Renal cortex interstitium (tissue), 11 donors: ENCODE data around the gene TOR4A. TPM values are rescaled to one million over a fixed set of nuclear protein-coding genes. Genes with fewer than 3 reads are reported as not detected.

Experiments
- DNase-seq, 11 donors: peaks; one replicate each; pipeline ENCODE4 v3.0.0-alpha.2; 2013; ENCODE audit warnings: low read depth in 9 of 11, low spot score in 4 of 11; ENCODE audit errors: extremely low read depth in 1 of 11
- polyA plus RNA-seq, 3 donors: library from polyadenylated mRNA; unstranded; fragments of 120-200 nt; gene quantifications; one replicate each; pipeline ENCODE4 v1.2.1, GENCODE V29; 2013; ENCODE audit not compliant: insufficient read length in 3 of 3

Gene TOR4A
- polyA plus RNA-seq, 3 donors = 4.4 to 8.9 (median 6.3) TPM

DNA sequence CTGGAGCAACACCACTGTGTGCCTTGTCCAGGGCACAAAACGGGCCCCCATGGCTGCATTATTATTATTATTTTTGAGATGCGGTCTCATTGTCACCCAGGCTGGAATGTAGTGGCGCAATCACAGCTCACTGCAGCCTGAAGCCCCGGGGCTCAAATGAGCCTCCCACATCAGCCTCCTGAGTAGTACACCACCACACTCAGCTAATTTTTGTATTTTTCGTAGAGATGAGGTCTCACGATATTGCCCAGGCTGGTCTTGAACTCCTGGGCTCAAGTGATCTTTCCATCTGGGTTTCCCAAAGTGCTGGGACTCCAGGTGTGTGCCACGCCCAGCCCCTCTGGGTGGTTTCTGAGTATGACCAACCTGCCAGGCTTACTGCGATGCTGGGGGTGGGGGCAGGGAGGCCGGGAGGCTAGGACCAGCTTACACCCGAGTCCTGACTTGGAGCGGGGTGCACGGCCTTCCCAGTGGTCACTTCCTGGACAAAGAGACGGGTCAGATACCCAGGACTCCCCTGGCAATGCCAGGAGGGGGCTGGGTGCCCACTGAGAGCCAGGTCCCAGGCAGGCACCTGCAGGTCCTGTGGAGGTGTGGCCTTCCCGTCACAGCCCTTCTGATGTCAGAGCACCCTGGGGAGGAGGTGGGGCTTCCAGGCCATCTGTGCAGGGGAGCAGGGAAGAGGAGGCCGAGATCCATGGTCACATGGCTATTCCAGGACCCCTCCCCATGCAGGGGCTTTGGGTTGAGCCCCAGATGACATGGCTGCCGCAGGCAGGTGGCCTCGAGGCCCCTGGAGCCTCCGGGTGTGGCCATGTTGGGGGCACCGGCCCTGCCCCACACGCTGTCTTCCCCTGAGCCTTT is 32.9 kb downstream of the TOR4A start:
- DNase-seq = no peak

DNA sequence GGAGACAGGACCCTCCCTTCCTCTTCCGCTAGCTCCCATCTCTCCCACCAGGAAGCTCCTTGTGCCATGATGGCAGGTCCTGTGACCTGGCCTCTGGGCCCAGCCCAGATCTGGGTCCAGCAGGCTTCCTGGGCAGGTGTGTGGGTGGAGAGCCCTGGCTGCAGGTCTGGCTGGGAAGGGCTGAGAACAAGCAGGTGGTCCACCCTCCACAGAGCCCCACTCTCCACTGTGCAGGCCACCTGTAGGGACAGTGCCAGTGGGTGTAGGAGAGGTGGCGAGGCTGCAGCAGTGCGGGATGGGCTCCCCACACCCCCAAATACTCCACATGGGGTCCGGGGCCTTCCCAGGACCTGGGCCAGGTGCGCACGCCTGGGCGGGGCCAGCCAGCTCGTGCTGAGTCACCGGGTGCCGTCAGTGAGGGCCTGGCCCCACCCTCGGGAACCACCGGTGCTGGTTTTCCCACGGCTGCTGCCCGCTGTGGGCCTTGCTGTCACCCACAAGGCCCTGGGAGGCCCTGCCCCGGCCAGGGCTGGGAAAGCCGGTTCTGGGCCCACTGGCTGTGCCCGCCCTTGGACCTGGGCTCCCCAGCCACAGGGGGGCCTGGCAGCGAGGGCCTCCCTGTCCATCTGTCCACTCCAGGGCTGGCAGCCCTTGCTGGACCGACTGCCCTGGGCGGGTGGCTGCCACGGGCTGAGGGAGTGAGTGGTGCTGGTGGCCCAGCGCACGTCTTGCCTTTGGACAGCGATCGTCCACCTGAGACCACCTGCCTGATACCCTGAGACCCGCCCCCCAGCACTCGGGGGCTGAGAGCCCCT is 33.9 kb downstream of the TOR4A start:
- DNase-seq = no peak

DNA sequence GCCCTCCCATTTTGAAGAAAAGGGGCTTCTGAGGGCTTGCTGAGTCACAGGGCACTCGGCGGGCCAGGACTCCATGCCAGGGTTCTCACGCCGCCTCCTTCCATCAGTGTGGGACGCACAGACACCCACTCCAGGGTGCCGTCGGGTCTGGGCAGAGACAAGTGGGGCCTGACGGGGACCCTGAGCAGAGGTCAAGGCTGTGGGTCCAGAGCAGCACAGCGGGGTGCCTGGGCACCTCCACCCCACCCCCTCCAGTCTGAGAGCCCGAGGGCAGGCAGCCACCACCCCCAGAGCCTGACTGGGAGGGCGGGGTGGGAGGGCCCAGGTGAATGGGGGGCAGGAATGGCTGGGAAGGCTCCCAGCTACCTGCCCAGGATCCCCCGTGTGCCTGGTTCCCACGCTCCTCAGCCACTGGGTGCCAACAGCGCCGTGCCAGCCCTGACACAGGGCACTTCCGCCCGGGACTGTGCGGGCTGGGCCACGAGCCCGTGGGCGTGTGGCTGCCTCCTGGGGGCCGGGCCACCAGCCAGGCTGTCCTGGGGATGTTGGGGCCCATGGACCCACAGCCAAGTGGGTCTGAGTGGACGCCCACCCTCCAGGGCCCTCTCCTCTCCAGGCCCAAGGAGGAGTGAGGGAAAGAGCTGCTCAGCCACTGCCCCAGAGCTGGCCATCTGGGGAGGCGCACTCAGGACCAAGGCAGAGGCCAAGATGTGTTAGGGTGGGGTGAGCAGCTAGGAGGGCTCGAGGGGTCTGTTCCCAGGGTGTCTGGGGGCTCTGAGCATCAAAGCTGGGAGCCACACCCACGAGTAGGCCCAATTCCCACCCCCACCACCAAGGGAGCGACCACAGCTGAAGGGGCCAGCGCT is 34.7 kb downstream of the TOR4A start:
- no peak for DNase-seq

DNA sequence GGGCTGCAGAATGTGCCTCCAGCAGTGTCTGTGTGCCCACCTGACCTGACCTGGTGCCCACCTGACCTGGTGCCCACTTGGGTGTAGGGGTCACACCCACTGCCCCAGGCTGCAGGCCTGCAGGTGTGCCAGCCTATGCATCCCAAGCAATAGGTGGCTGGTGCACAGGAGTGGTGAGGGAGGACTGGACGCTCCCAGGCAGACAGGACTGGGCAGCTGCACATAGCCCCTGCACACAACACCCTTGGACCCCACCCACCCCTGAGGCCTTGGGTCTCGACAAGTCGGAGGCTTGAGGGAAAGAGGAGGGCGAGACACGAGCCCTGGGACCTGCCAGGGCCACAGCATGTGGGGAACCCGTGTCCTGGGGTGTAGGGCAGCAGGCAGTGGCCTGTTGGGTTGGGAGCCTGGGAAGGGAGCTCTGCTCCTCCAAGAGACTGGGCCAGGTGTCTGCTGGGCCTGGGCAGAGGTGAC is 35.4 kb downstream of the TOR4A start:
- no peak for DNase-seq

DNA sequence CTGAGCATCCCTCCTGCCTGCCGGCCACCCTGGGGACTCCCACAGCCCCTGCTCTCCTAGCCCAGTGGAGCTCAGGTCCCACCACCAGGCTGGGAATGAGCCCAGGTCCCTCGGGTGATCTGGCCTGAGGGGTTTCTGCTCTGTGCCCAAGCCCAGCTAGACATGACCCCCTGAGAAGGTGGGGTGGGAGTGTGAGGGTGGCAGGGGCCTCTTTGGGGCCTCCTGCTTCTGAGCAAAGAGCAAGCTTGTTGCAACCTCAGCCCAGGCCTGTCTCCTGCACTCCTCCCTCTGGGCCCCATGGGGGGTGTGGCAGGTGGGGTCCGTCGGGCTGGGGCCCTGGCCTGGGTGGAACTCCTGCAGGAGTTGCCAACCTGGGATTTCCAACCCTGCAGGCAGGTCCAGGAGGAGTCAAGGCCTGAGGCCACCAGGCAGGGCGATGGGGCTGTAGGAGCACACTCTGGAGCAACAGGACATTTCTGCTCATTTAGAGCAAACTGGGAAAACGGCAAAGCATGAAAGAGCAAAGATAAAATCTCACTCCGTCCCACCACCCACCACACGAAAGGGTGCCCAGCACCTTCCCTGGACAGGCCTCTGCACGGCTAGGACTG is 35.9 kb downstream of the TOR4A start:
- no peak for DNase-seq

DNA sequence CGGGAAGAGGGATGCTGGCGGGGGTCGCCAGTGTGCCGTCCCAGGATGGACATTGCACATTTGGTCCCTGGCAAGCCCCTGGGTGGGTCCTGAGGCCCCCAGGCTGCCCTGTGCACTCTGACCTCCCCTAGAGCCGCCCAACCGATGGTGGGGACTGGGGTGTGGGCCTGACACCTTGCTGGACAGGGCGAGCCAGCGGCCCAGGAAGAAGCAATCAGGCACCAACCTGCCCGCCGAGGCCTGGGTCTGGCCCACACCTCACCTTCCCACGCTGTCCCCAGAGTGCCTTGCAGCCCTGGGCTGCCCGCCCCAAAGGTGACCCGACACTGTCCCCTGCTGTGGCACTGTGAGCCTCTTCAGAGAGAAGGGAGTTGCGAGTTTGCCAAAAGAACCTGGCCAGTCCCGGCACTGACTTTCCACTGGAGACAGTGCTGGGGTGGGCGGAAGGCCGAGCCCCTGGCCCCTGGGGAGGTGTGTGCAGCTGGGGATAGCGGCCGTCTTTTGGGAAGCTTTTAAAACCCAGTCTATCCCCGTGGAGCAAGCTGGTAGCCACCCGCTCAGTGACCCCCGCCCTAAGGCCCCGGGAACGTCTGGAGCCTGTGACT is 36.5 kb downstream of the TOR4A start:
- DNase-seq = no peak

DNA sequence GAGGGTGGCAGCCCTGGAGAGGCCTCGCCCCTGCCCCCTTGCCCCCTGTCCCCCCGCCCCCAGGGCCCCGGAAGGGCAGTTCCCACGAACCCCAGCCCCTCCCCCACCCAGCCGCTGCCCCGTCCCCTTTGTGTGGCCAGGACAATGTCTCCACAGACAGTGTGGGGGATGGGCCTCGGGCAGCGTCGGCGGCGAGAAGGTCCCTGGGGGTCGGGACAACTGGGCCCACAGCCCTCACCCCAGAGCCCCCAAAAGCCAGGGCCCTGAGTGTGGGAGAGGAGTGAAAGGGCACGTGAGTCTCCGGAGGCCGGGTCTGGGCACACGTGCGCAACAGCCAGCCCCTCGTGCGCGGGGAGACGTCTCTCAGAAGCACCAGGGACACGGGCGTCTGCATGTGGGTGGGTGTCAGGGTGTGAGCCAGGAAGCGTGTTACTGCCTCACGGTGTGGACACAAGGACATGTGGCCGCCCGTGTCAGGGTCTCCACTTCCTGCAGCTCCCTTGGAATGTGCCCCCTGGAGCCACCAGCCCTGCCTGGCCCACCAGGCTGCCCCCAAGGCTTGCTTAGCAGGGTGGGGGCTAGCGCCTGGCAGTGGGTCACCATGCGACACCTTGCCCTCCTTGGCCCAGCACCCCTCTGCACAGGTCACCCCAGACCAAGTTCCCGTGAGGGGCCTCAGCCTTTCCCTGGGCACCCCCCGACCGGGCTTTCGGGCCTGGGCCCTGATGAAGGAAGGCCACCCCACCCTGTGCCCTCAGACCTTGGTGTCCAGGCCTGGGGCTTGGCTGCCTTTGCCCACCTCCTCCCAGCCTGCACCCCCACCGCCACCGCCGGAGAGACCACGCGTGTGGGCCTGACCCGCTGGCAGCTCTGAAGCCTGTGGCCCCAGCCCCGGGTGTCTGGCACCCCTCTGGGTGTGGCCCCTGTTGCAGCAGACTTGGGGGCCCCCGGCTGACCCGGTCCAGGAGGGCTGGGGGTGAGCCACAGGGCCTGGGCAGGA is 37.3 kb downstream of the TOR4A start:
- DNase-seq = no peak

DNA sequence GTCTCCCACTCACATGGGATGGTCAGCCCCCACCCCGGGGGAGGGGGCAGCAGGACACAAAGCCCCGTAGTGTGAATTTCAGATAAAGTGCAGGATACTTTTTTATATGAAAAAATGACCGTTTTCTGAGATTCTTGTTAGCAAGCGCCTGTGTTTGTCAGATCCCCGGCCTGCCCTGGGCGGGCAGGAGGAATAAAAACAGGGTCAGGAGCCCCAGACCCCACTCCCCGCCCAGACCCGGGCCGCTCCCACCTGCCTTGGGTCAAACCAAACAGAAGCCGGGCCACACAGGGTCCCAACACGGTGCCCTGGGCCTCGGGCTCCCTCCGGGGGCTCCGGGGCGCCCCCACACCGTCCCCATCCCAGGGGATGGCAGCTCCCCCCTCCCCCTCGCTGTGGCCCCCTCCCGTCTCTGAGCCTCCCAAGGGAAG is 38.1 kb downstream of the TOR4A start:
- DNase-seq = no peak

DNA sequence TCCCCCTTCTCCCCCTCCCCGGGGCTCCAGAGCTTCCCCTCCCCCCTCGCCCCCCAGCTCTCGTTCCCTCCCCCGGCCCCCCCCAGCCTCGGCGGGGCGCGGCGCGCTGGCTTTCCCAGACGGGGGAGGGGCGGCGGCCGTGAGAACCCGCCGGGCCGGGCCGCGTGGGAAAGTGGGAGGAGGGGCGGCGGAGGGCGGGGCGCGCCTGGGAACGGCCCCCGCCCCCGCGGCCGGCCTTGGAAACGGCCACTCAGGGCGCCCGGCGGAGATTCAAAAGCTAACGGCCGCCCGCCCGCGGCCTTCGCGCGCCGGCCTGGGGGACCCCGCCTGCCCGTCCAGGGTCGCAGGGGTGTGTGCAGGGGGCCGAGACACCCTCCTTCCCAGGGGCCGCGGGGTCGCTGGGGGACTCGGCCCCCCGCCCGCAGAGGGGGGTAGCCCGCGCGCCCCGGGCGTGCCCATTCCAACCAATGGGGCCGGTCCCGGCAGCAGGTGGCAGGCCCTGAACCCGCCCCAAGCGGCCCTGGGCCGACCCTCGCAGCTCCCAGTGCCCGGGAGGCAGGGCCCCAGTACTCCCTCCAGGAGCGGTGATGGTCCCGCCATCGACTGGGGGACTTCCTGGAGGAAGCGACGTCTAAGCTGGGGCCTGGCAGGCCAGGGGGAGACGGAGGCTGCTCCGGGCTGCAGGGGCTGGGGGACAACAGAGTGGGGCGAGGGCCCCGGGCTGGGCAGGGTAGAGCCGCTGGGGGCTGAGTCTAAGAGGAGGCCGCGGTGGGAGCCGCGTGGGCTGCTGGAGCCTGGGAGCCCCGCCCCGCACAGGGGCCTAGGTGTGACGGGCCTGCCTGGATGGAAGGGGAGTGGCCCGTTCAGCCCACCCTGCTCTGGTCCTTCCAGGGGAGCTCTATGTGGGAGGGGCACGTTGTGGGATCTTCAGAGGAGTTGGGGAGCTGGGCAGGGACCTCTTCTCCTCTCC is 38.8 kb downstream of the TOR4A start:
- no peak for DNase-seq

DNA sequence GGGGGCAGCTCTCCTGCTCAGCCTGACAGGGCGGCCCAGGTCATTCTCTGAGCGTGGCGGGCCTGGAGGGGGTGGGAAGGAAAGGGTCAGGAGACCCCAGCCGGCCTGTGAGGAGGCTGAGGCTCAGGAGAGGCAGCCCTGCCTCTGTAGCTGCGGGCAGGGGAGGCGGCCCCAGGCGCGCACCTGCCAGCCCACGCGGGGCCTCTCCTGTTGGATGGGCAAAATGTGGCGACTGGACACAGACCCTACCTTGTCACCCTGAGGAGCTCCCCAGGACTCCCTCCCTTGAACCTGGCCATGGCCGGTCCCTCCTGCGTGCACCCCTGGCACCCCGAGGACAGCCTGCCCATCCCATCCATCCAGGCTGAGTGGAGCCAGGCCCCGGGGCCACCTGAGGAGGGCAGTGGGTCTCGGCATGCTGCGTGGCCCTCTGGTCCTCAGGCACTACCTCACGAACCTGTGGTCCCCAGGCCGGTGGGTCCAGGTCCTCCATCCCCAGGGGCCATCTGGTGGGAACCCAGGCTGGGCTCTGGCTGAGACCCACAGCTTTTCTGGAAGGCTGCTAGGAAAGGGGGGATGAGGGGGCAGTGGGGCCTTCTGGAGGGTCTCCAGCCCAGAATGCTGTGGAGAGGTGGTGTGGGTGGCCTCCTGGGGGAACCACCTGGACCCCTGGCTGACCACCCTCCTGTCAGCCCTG is 39.6 kb downstream of the TOR4A start:
- DNase-seq = no peak

DNA sequence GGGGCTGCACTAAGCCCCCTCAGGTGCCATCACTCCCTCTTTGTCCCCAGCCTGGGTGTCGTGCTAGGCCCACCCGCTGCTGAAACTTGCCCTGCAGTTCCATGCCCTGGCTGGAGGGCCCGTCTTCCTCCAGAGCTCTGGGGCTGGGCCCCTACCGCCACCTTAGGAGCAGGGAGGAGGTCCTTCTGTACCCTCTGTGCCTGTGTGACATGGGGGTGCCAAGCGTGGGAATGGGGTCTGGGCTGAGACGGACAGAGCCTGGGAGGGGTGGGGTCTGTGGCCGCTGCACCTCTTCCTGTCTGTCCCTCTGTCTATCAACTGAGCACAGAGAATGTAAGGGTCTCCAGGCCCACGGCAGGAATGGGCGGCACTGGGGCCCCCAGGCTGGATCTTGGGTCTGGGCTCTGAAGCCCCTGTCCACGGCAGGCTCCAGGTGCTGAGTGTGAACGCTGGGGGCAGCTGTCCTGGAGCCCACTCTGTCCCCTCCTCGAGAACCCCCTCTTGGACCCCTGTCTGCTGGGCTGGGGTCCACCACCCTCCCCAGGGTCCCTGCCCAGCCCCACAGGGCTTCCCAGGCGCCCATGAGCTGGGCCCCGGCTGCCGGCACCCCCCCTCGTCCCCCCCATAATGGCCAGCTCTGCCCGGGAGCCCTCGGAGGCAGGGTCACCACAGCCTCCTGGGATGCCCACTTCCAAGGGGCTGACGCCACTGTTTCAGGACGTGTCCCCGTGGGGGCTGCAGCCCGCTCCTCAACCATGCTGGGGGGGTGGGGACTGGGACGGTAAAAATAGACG is 40.4 kb downstream of the TOR4A start:
- DNase-seq = no peak

DNA sequence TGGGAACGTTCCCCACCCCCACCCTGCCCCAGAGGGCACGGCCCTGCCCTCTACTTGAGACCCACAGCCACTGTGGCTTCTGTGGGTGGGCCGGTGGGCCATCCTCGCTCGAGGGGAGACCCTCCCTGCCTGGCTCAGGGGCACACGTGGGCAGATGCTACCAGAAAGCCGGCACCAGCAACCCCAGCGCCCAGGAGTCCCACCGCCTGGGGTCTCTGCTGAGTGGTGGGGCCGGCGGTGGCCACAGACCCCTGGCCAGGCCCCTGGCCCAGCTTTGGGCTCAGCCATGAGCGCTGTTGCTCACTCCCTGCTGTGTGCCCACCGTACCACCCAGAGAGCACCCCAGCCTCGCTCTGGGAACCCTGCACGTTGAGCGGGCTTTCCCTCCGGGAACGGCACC is 41.1 kb downstream of the TOR4A start:
- DNase-seq = no peak

DNA sequence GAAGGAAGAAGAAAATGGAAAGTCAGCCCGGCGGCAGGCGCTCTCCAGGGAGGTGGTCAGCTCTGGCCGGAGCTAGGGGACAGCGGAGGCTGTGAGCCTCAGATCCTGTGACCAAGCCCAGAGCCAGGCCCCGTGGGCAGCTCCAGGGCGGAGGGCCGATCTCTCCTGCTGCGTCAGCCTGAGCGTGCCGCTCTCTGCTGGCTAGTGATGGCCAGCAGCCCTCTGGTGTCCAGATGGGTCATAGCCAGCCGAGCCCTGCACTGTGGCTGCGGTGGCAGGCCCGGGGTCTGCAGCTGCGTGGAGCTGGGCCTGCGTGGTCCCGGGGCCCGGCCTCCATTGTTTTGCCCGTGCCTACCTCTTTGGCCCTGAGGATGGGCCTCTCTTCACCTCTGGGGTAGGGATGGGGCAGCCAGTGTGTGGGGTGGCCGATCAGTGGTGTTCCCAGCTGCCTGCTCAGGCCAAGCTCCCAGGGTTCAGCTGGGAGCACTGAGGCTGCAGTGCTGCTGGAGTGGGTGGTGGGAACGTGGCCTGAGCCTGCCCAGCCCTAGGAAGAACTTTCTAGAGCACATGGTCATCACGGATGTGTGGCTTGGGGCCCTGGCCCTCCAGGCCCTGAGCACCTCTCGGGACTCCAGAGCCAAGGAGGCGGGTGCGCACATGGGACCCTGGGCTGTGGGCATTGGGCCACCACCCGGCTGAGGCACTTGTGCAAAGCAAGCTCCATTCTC is 41.6 kb downstream of the TOR4A start:
- DNase-seq = no peak
